Mesenchymal stem cell (in vitro differentiated cells and primary cell): ENCODE data around the gene PRKX.
"Not testable (repeated sequence)": the region's sequence is repeated elsewhere in the genome, so short reads cannot be mapped to it uniquely, and the experiment has no call there.

ENCODE experiments used
- DNase-seq: peaks from one replicate; pipeline ENCODE4 v3.0.0-alpha.2; 2013
- H2AFZ ChIP-seq: one replicate; pipeline ENCODE4 v1.6.1; 2013; ENCODE audit warnings: low read depth, mild to moderate bottlenecking, control low read depth, inconsistent platforms, low read length, moderate library complexity
- H2AK5ac ChIP-seq: 2 replicates; pipeline ENCODE4 v1.6.1; 2013; ENCODE audit warnings: low read length, moderate library complexity, mild to moderate bottlenecking, inconsistent platforms; ENCODE audit not compliant: severe bottlenecking
- H2BK120ac ChIP-seq: one replicate; pipeline ENCODE4 v1.6.1; 2013; ENCODE audit warnings: low read depth, mild to moderate bottlenecking, inconsistent platforms, low read length, moderate library complexity
- H2BK12ac ChIP-seq, 2 experiments: one replicate each; pipeline ENCODE4 v1.6.1; 2013; ENCODE audit warnings: inconsistent platforms in 2 of 2, low read length in 2 of 2, mild to moderate bottlenecking in 2 of 2, moderate library complexity in 2 of 2, control low read depth in 1 of 2
- H2BK15ac ChIP-seq: one replicate; pipeline ENCODE4 v1.6.1; 2013; ENCODE audit warnings: mild to moderate bottlenecking, low read depth, inconsistent platforms; ENCODE audit not compliant: poor library complexity, severe bottlenecking
- H2BK5ac ChIP-seq: 2 replicates; pipeline ENCODE4 v1.6.1; 2013; ENCODE audit warnings: low read depth, mild to moderate bottlenecking, low read length, control low read depth, inconsistent platforms; ENCODE audit not compliant: poor library complexity, severe bottlenecking
- H3K14ac ChIP-seq, 2 experiments: one replicate each; pipeline ENCODE4 v1.6.1; 2013; ENCODE audit warnings: inconsistent platforms in 2 of 2, low read length in 2 of 2, control low read depth in 1 of 2, mild to moderate bottlenecking in 1 of 2, moderate library complexity in 1 of 2
- H3K18ac ChIP-seq, 2 experiments: one replicate each; pipeline ENCODE4 v1.6.1; 2013; ENCODE audit warnings: inconsistent platforms in 2 of 2, low read length in 2 of 2, control low read depth in 1 of 2, low read depth in 1 of 2, mild to moderate bottlenecking in 1 of 2
- H3K23ac ChIP-seq, 2 experiments: one replicate each; pipeline ENCODE4 v1.6.1; 2013; ENCODE audit warnings: inconsistent platforms in 2 of 2, low read length in 2 of 2, mild to moderate bottlenecking in 2 of 2, moderate library complexity in 2 of 2, control low read depth in 1 of 2
- H3K27ac ChIP-seq: 2 replicates; pipeline ENCODE4 v1.5.1; 2013; ENCODE audit warnings: mild to moderate bottlenecking, moderate library complexity, low read length, control low read depth, inconsistent platforms; ENCODE audit not compliant: poor library complexity, severe bottlenecking
- H3K27me3 ChIP-seq, 2 experiments: 2 replicates each; pipeline versions ENCODE4 v1.6.1 to v1.7.0; 2013; ENCODE audit warnings: low read length in 2 of 2, mild to moderate bottlenecking in 2 of 2, moderate library complexity in 2 of 2, control low read depth in 1 of 2, inconsistent platforms in 1 of 2; ENCODE audit not compliant: control insufficient read depth in 1 of 2, insufficient read depth in 1 of 2
- H3K36me3 ChIP-seq, 2 experiments: 2 replicates each; pipeline versions ENCODE4 v1.6.1 to v1.7.0; 2013; ENCODE audit warnings: low read length in 2 of 2, control low read depth in 1 of 2, inconsistent platforms in 1 of 2, low read depth in 1 of 2, mild to moderate bottlenecking in 1 of 2; ENCODE audit not compliant: insufficient read depth in 2 of 2, control insufficient read depth in 1 of 2
- H3K4ac ChIP-seq, 2 experiments: one replicate each; pipeline ENCODE4 v1.6.1; 2013; ENCODE audit warnings: inconsistent platforms in 2 of 2, low read length in 2 of 2, mild to moderate bottlenecking in 2 of 2, moderate library complexity in 2 of 2, control low read depth in 1 of 2, low read depth in 1 of 2
- H3K4me1 ChIP-seq: 2 replicates; pipeline ENCODE4 v1.6.1; 2013; ENCODE audit warnings: low read depth, low read length, control low read depth; ENCODE audit not compliant: control insufficient read depth, insufficient read depth
- H3K4me2 ChIP-seq: 2 replicates; pipeline ENCODE4 v1.6.1; 2013; ENCODE audit warnings: low read length, mild to moderate bottlenecking, inconsistent platforms; ENCODE audit not compliant: poor library complexity, severe bottlenecking
- H3K4me3 ChIP-seq, 2 experiments: 2 replicates each; pipeline versions ENCODE4 v1.5.1 to v1.7.0; 2013; ENCODE audit warnings: low read length in 2 of 2, mild to moderate bottlenecking in 2 of 2, control low read depth in 1 of 2, low read depth in 1 of 2; ENCODE audit not compliant: insufficient read depth in 1 of 2
- H3K79me1 ChIP-seq: replicated peaks from 2 replicates; pipeline ENCODE4 v1.6.1; 2013; ENCODE audit warnings: mild to moderate bottlenecking, control low read depth, low read length, inconsistent platforms; ENCODE audit not compliant: poor library complexity, severe bottlenecking
- H3K9ac ChIP-seq: 2 replicates; pipeline ENCODE4 v1.7.0; 2013; ENCODE audit warnings: mild to moderate bottlenecking, low read length, moderate library complexity
- H3K9me3 ChIP-seq: 2 replicates; pipeline ENCODE4 v1.7.0; 2013; ENCODE audit warnings: mild to moderate bottlenecking, low read length; ENCODE audit not compliant: control insufficient read depth
- H4K8ac ChIP-seq: one replicate; pipeline ENCODE4 v1.6.1; 2013; ENCODE audit warnings: inconsistent platforms, mild to moderate bottlenecking, low read length, moderate library complexity
- H4K91ac ChIP-seq: one replicate; pipeline ENCODE4 v1.6.1; 2013; ENCODE audit warnings: mild to moderate bottlenecking, low read length, inconsistent platforms
- WGBS: methylation state at CpG from one replicate; pipeline ENCODE4 v1.1.7; 2013; ENCODE audit warnings: mixed read lengths; 5-methylcytosine and 5-hydroxymethylcytosine counted together

PRKX gene

DNA sequence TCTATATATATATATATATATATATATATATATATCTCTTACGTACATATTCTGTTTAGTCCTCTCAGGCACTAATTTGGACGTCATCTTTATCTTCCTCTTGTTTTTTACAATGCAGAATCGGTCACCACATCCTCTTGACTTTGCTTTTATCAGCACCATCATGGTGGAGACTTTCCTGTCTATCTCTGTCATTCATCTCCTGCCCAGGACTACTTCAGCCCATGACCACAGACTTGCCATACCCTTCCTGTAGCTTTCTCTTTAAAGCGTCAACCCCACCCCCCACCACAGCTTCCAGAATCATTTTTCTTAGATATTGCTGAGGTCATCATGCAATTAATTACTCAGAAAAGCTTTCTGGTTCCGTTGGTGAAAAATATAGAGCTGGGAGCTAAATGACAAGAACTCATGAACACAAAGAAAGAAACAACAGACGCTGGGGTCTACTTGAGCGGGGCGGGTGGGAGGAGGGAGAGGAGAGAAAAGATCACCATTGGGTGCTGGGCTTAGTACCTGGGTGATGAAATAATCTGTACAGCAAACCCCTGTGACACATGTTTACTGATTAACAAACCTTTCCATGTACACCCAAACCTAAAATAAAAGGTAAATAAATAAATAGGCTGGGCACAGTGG is 30.5 kb upstream of the PRKX start:
- Histone ChIP-seq H3K36me3 (no peaks in the 10 kb centered on the region), H3K79me1 (no peaks in the 10 kb centered on the region), H3K27me3 (no peaks in the 10 kb centered on the region), H3K4me2 (no peak overlapping the region), H3K23ac (no peak overlapping the region), H4K8ac (no peak overlapping the region), H2BK5ac (no peak overlapping the region), H3K4ac (no peak overlapping the region), H3K9ac (no peak overlapping the region), H4K91ac (no peak overlapping the region), H3K14ac (no peak overlapping the region), H3K9me3 (peaks cover 7% of the 10 kb centered on the region), H3K4me1 (no peaks in the 10 kb centered on the region), H2AFZ (no peak overlapping the region), H2AK5ac (no peak overlapping the region), H2BK15ac (no peak overlapping the region), H3K18ac (no peak overlapping the region), H3K27ac (no peak overlapping the region), H2BK120ac (no peak overlapping the region), H3K4me3 (no peak overlapping the region), H2BK12ac (no peak overlapping the region)
- 76% methylated on average over 6 of the region's 8 CpGs for WGBS
- peak; percentile 0 for DNase-seq

DNA sequence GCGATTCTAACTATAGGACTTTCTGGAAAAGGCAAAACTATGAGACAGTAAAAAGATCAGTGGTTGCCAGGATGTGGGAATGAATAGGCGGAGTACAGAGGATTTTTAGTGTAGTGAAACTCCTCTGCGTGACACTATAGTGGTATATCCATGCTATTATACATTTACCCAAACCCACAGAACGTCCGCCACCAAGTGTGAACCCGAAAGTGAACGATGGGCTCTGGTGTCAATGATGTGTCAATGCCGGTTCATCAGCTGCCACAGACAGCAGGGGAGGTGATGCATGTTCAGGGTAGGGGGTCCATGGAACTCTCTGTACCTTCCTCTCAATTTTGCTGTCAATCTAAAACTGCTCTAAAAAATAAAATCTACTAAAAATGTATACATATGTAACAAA is 27.5 kb upstream of the PRKX start:
- 96% methylated on average over 5 of the region's 8 CpGs for WGBS
- H3K23ac ChIP-seq, H3K4me2 ChIP-seq, H2AK5ac ChIP-seq, H3K14ac ChIP-seq, H3K27ac ChIP-seq, H3K4ac ChIP-seq, H3K4me1 ChIP-seq, DNase-seq, H3K27me3 ChIP-seq, H2BK12ac ChIP-seq, H3K36me3 ChIP-seq, H4K8ac ChIP-seq, H2BK120ac ChIP-seq, H2BK5ac ChIP-seq, H3K4me3 ChIP-seq, H2BK15ac ChIP-seq, H3K9ac ChIP-seq, H3K79me1 ChIP-seq, H4K91ac ChIP-seq, H3K18ac ChIP-seq, H3K9me3 ChIP-seq, H2AFZ ChIP-seq: not testable (repeated sequence)

DNA sequence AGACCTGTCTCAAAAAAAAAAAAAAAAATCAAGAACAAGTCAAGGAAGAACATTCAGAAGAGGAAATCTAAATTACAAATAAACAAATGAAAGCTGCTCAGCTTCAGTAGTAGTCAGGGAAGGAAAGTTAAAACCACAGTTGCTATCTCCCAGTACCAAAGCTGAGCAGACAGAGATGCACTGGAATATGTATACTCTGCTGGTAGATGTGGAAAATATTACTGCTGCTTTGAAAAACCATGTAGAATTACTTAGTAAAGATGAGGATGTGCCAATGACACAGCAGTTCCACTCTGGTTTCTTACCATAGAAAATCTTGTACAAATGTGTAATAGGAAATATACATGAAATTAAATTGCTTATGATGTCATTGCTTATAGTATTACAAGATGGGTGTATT is 25.1 kb upstream of the PRKX start:
- Histone ChIP-seq H3K36me3 (no peaks in the 10 kb centered on the region), H3K79me1 (no peaks in the 10 kb centered on the region), H3K14ac (no peak overlapping the region), H4K8ac (no peak overlapping the region), H2AK5ac (no peak overlapping the region), H2BK120ac (no peak overlapping the region), H3K4me1 (no peaks in the 10 kb centered on the region), H3K9me3 (peaks cover 3% of the 10 kb centered on the region), H3K4me3 (no peak overlapping the region), H2BK15ac (no peak overlapping the region), H2BK5ac (no peak overlapping the region), H3K9ac (no peak overlapping the region), H3K27me3 (no peaks in the 10 kb centered on the region), H3K18ac (no peak overlapping the region), H3K27ac (no peak overlapping the region), H4K91ac (no peak overlapping the region), H3K4me2 (no peak overlapping the region), H2AFZ (no peak overlapping the region), H3K23ac (no peak overlapping the region), H3K4ac (no peak overlapping the region), H2BK12ac (no peak overlapping the region)
- peak; percentile 3 for DNase-seq

DNA sequence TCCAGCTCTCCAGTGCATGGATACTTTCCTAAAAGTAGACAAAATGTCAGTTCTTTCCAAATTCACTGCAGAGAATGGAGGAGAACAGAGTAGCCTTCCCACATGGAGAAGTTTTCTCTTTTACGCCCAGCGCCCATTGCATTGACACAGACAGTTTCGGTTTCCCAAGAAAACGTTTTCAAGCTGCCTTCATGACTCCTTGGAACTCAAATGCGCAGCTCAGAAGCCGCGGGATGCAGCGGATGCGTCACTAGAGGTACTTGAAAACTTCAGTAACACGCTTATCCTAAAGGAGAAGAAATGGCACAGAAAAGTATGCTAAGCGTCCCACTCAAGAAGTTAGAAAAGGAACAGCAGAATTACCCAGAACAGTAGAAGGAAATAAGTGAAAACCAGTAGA is 23.1 kb upstream of the PRKX start:
- 91% methylated on average over 10 of the region's 11 CpGs for WGBS
- not testable (repeated sequence) for H3K4me1 ChIP-seq, H4K91ac ChIP-seq, H2BK120ac ChIP-seq, H2BK5ac ChIP-seq, H3K18ac ChIP-seq, H3K79me1 ChIP-seq, H3K9ac ChIP-seq, H3K36me3 ChIP-seq, H3K27me3 ChIP-seq, H3K27ac ChIP-seq, H3K4me3 ChIP-seq, H3K14ac ChIP-seq, H3K23ac ChIP-seq, DNase-seq, H3K4ac ChIP-seq, H2BK15ac ChIP-seq, H3K4me2 ChIP-seq, H4K8ac ChIP-seq, H2AK5ac ChIP-seq, H2AFZ ChIP-seq, H3K9me3 ChIP-seq, H2BK12ac ChIP-seq
